BE2C (cell line): ENCODE measurements around the gene P2RX1.

ENCODE experiments used
- DNase-seq: peaks from one replicate; pipeline ENCODE4 v3.0.0-alpha.2; 2020
- H3K27me3 ChIP-seq: fragments of 250-450 bp; sonication (Bioruptor Pico); 2 replicates; pipeline ENCODE4 v1.5.1; 2020; ENCODE audit warnings: mild to moderate bottlenecking
- H3K36me3 ChIP-seq: fragments of 250-450 bp; sonication (Bioruptor Pico); 2 replicates; pipeline ENCODE4 v1.5.1; 2020; ENCODE audit warnings: mild to moderate bottlenecking
- H3K4me1 ChIP-seq: fragments of 250-450 bp; sonication (Bioruptor Pico); 2 replicates; pipeline ENCODE4 v1.5.1; 2020
- H3K4me3 ChIP-seq: 2 replicates; pipeline ENCODE4 v1.5.1; 2011; ENCODE audit warnings: low read depth, low read length
- H3K9me3 ChIP-seq: fragments of 250-450 bp; sonication (Bioruptor Pico); 2 replicates; pipeline ENCODE4 v1.5.1; 2020
- CTCF ChIP-seq: IDR thresholded peaks from 2 replicates; pipeline ENCODE4 v1.5.1; 2012; ENCODE audit warnings: mild to moderate bottlenecking, low read depth, low read length

P2RX1 gene

GRCh38 chr17:3907483-3908216 is 8.6 kb downstream of the P2RX1 start:
- DNase-seq = peak; percentile 5
- Histone ChIP-seq H3K27me3 (no peaks in the 10 kb centered on the region), H3K4me3 (no peak overlapping the region), H3K9me3 (no peaks in the 10 kb centered on the region), H3K36me3 (no peaks in the 10 kb centered on the region), H3K4me1 (no peaks in the 10 kb centered on the region)
- no peak for TF ChIP-seq CTCF

- Histone ChIP-seq H3K9me3 (no peaks in the 10 kb centered on the region), H3K4me3 (no peak overlapping the region), H3K4me1 (no peaks in the 10 kb centered on the region), H3K36me3 (no peaks in the 10 kb centered on the region), H3K27me3 (no peaks in the 10 kb centered on the region)
- DNase-seq = no peak
- TF ChIP-seq CTCF = no peak
These were observed 9.4 kb downstream of the P2RX1 start for GRCh38 chr17:3906881-3907280.

- H3K27me3 ChIP-seq = no peaks in the 10 kb centered on the region
- no peak for DNase-seq
- no peaks in the 10 kb centered on the region for H3K4me1 ChIP-seq
- no peak overlapping the region for H3K4me3 ChIP-seq
- H3K36me3 ChIP-seq = no peaks in the 10 kb centered on the region
- no peaks in the 10 kb centered on the region for H3K9me3 ChIP-seq
- TF ChIP-seq CTCF = no peak
These were observed 11.2 kb downstream of the P2RX1 start for GRCh38 chr17:3905017-3905520.

GRCh38 chr17:3904501-3904900 is 11.8 kb downstream of the P2RX1 start:
- Histone ChIP-seq H3K9me3 (no peaks in the 10 kb centered on the region), H3K27me3 (no peaks in the 10 kb centered on the region), H3K36me3 (no peaks in the 10 kb centered on the region), H3K4me3 (no peak overlapping the region), H3K4me1 (no peaks in the 10 kb centered on the region)
- no peak for TF ChIP-seq CTCF
- DNase-seq = no peak

- Histone ChIP-seq H3K9me3 (no peaks in the 10 kb centered on the region), H3K36me3 (no peaks in the 10 kb centered on the region), H3K4me1 (no peaks in the 10 kb centered on the region), H3K4me3 (no peak overlapping the region), H3K27me3 (no peaks in the 10 kb centered on the region)
- DNase-seq = no peak
- no peak for TF ChIP-seq CTCF
These were observed 12.4 kb downstream of the P2RX1 start for GRCh38 chr17:3903881-3904290.

- no peak for DNase-seq
- no peaks in the 10 kb centered on the region for H3K9me3 ChIP-seq
- no peak for TF ChIP-seq CTCF
- no peak overlapping the region for H3K4me3 ChIP-seq
- no peaks in the 10 kb centered on the region for H3K4me1 ChIP-seq
- H3K27me3 ChIP-seq = no peaks in the 10 kb centered on the region
- H3K36me3 ChIP-seq = no peaks in the 10 kb centered on the region
These were observed 13.0 kb downstream of the P2RX1 start for GRCh38 chr17:3903051-3903825.
